GM18873 (cell line): ENCODE measurements around the gene FAM13C.
"Not testable (repeated sequence)": the region's sequence is repeated elsewhere in the genome, so short reads cannot be mapped to it uniquely, and the experiment has no call there.

ENCODE experiments used
- ATAC-seq: cut with Tn5 transposase; IDR thresholded peaks from one replicate; pipeline ENCODE4 v1.9.1; 2021; ENCODE audit warnings: mild to moderate bottlenecking, moderate library complexity, moderate number of reproducible peaks; ENCODE audit not compliant: unreplicated experiment, low FRiP score

The FAM13C gene

DNA sequence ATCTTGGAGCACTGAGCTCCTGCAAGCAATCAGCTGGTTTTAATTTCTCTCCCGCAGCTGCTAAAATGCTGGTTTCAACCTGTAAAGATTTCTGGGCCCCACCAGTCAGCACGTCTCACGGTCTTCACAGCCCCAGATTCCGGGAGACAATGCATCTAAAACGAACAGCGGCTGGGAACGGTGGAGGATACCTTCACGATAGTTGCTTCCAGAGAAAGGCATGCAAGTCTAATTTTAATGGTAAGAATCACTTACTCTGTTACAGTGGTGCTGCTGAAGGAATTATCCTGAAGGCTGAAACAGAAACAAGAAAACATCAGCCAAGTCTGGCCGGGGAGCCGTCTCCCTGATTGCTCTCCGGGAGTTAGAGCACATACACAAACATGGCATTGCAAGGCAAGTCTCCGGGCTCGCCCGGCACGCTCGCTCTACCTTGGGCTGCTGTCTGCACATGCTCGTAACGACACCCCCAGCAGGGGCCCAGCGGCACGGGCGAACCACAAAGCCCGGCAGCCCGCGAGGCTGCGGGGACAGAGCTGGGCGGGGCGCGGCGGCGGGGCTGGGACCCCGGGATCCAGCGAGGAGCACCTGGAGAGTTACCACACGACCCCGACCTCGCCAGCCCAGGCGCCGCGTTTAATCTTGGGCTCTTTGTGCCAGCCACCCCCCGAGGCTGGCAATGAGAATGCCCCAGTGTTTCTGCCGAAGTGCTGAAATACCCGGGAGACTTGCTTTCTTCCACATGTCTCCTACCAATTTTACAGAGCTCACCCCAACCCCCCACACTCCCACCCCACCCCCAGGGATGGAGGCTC is at the start of gene FAM13C:
Gene FAM13C (minus strand): TSS at position 406 of the 815 bp plus-strand sequence. CDS start 89 bp downstream, at position 317.
- no peak for ATAC-seq

DNA sequence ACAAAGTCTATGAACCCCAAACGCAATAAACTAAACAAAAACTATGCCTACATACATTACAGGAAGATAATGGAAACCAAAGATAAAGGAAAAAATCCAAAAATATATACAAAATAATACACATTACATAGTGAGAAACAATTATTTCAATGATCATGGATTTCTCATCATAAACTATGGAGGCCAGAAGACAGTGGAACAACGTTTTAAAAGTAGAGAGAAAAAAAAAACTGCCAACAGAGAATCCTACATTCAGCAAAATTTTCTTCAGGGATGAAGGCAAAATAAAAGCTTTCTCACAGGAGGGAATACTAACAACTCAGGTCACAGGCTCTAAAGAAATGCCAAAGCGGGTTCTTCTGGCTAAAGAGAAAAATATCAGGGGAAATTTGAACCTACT is 42.9 kb upstream of the FAM13C start:
- ATAC-seq, result no peak

DNA sequence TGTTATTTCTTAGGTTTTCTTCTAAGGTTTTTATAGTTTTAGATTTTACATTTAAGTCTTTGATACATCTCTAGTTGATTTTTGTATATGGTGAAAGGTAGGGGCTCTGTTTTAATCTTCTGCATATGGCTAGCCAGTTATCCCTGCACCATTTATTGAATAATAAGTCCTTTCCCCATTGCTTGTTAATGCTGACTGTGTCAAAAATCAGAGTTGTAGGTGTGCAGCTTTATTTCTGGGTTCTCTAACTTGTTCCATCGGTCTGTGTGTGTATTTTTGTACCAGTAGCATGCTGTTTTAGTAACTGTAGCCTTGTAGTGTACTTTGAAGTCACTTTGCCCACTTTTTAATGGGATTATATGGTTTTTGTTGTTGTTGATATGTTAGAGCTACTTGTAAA is 37.9 kb upstream of the FAM13C start:
- no peak for ATAC-seq

DNA sequence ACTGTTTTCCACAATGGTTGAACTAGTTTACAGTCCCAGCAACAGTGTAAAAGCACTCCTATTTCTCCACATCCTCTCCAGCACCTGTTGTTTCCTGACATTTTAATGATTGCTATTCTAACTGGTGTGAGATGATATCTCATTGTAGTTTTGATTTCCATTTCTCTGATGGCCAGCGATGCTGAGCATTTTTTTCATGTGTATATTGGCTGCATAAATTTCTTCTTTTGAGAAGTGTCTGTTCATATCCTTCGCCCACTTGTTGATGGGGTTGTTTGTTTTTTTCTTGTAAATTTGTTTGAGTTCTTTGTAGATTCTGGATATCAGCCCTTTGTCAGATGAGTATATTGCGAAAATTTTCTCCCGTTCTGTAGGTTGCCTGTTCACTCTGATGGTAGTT is 37.0 kb upstream of the FAM13C start:
- ATAC-seq, result not testable (repeated sequence)

DNA sequence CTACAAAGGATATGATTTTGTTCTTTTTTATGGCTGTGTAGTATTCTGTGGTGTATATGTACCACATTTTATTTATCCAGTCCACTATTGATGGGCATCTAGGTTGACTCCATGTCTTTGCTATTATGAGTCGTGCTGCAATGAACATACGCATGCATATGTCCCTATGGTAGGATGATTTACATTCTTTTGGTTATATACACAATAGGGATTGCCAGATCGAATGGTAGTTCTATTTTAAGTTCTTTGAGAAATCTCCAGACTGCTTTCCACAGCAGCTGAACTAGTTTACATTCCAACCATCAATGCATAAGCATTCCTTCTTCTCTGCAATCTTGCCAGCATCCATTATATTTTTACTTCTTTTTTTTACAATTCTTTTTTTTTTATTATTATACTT is 35.6 kb upstream of the FAM13C start:
- no peak for ATAC-seq

DNA sequence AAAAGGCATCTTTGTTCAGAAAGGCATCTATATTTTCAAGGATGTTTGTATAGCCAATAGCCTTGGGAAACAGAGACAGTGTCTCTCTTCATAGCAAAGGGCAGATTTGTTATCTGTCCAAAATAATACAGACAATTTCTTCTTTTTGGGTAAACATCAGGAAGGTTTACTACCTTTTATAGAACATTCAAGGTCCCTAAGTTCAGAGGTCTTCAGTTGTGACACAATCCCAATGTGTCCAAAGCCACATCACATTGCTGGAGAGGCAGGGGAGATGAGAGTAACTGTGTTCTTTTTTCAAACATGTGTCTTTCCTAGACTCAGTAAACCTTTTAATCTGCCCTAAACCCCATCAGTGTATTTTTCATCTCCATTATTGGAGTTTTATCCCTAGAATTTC is 33.6 kb upstream of the FAM13C start:
- ATAC-seq, result no peak

DNA sequence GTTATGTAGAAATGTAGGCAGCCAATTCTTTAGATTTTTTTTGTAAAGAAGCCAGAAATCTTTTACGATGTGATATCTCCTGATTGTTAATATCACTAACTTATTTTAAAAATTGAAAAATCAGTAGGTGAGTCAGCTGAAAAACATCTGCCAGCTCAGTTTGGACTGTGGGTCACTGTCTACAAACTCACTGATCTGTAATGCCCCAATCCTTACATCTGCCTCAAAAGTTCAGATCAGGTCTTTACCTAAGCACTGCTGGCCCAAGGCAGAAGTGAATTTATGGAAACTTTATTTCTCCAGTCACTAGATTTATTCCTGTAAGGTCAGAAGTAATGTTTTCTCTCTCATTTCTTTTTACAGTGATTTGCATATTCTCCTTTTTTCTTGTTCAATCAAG is 31.0 kb upstream of the FAM13C start:
- ATAC-seq, result no peak

DNA sequence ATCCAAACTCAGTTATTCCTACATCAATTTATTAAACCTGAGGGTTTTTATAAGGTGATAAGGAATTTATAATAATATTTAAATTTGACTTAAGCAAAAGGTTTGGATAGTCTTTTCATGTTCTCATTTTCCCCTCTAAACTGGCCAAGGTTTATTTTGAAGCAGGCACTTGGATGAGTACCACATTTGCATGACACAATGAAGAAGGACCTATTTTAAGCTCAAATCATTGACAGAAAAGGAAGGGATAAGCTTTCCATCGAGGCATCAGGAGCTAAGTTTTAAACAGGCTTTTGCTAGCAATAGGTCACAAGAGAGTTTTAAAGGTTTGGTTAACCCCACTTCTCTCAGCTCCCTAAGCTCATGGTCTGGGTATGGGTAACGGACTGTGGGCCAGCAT is 28.7 kb upstream of the FAM13C start:
- no peak for ATAC-seq

DNA sequence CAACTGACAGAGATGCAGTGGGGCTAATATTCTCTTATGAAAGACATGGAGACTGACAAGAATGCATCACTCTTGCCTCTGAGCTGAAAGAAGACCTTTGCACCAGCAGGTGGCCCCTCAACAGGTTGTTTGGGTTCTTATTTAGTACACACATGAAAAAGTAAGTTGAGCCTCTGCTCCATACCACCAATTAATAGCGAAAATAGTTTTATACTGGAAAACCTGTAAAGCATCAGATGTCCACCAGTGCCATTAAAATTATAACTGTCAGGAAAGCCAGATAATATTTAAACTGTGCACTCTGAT is 26.3 kb upstream of the FAM13C start:
- no peak for ATAC-seq

DNA sequence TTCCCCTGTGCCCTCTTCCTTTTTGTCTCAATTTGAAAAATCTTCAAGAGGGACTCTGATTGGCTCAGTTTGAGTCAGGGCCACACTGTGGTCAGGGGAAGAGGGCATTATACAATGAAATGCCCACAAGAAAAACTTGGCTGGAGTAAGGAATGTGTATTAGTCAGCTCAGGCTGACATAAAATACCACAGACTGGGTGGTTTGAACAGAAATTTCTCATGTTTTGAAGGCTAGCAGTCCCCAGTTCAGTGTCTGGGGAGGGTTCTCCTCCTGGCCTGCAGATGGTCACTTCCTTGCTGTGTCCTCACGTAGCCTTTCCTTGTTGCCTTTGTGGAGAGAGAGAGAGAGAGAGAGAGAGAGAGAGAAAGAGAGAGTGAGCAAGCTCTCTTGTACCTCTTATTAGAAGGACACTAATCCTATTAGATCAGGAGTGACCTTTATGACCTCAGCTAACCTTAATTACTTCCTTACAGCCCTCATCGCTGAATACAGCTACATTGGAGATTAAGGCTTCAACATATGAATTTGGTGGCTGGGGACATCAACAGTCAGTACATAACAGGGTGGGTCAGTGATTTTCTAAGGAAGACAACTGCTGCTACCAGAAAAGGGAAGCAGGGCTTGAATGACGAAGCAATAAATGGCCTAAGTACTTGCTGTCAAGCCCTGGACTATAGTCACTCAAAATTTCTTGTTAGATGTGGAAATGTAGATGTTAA is 25.8 kb upstream of the FAM13C start:
- ATAC-seq, result no peak

DNA sequence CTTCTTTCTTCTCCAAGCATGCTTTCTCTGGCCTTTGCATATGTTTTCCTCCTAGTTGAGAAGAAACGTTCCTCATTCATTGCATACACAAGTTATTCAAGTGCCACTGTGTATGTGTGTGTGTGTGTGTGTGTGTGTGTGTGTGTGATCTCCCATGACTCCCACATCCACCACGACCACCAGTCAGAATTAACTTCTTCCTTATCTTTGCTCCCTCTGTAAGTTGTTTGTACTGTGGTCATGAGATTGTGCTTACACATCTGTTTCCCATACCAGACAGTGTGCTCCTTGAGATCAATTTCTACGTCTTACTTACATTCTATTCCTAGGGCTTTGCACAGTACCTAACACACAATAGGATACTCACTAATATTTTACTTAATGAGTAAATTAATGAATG is 22.4 kb upstream of the FAM13C start:
- no peak for ATAC-seq

DNA sequence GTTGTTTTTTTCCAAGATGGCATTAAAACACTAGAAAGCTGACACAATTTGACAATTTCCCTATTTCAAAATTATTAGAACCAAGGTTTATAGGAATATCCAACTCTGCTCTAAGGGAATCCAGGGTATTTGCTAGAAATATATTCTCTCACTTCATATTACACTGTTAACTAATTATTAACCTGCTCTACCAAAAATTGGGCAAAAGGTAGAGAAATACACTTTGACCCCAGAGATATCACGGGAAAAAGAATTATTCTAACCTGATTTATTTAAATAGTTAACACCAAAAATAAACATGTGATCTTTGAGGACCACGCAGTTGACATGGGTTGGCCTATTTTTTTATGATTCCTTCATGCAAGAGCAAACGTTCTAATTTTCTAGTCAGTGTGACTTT is 21.6 kb upstream of the FAM13C start:
- ATAC-seq, result no peak

DNA sequence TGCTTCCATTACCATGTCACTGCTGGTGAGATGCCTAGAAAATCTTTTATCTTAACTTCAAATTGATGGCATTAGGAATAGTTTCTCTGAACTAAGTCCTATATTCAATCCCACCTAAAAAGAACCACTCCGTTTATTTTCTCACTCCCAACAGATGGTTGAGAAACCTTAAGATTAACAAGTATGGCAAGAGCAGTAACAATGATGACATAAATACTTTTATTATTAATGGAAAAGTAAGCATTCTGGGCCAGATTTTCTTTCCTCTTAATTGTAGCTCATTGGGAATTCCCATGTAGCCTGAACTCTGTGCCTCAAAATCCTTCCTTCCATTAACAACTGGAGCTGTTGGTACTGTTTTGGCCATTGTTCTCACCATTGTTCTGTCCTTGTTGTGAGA is 21.1 kb upstream of the FAM13C start:
- no peak for ATAC-seq

DNA sequence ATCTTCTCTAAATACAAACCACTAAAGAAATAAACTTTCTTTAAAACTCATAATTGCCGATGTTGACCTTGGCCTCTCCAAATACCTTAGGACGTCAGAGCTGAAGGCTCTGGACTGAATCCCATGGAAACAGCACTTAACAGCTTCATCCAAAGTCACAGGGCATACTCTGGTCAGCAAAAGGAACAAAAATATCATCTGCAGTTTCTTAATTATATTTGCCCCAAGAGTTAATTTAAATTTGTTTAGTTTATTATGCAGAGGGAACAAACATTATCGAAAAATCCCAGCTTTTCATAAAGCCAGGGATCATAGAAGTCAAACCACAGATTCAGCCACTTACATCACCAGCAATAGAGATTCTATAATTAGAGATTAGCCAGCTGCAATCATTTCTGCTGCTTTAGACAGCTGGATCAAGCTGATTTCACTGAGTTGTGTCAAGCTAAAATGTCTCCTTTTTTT is 20.5 kb upstream of the FAM13C start:
- no peak for ATAC-seq

DNA sequence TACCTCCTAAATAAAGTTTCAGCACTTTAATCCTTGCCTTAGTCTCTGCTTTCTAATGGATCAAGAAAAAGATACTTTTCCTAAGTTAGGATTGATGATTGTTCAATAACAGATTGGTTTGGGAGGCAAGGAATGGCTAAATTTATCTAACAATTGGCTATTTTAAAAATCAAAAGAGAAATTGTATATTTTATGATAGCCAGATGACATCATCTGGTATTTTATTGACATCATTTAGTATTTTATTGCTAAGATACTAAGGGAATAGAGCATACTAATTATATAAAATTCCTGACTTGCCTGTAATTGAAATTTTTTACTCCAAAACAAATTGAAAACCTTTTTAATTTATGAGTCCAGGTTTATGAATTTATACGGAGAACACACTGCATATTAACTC is 19.3 kb upstream of the FAM13C start:
- ATAC-seq, result no peak

DNA sequence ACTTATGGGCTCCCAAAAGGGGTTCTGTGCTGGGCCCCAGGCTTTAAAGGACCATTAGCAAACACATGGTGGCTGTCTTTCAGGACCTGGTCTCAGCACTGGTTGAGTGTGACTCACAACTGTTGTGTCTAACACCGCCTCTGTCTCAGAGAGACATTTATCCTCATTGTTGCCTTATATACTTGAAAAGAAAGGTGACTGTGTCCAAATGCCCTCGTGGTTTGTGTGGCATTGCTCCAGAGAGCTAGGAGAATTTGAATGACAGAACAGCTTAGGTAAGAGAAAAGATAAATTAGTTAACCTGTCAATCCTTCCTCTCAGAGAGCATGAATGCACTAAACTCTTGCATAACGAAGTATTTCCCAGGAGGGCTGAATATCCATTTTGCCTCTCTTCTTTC is 14.5 kb upstream of the FAM13C start:
- ATAC-seq, result no peak

DNA sequence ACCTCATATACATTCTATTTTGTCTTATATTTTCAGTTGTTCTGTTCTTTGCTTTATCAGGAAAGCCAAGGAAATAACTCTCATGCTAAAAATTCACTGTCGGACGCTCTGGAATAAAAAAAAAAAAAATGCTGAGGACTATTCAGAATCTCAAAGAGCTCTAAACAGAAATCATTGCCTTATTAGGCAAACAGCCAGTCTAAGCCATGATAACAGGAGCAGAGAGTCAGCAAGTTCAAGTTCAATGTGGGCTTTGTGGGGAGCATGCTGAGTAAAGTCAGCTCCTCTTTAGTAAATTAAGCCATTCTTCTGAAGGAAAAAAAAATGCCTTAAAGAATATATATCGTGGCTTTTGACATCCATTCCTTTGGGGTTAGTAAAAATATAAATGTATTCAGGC is 13.6 kb upstream of the FAM13C start:
- ATAC-seq, result no peak

DNA sequence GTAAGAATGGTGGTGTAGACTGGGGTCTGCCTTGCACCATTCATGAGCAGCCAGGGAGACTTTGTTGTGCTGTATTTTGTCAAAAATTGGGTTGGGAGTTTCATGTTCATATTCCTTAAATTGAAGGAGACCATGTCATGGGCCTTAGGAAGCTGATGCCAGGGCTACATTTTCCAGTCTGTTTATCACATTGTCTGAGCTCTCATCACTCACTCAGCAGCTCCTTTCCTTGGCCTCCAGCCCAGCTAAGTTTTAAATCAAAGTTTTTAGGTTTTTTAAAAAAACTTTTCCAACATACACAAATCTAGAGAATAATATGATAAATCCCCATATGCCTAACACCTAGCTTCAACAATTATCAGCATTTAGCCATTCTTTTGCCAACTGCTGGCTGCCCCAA is 12.6 kb upstream of the FAM13C start:
- no peak for ATAC-seq

DNA sequence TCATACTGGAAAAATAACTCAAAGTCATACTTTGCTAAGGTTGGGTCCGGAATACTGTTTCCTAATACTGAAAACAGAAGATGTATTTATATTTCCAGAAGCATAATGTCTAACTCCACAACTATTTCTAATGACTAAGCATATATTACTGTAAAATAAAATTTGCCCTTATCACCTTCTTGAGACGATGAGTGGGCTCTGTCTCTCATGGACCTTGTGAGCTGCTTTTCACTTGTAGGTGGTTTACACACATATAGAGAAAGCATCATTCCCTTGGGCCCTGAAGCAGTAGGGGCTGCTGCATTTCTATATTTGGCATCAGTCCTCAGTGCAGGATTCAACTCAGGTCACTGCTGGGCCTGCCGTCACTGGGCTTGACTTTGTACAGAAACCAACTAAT is 10.7 kb upstream of the FAM13C start:
- ATAC-seq, result no peak

DNA sequence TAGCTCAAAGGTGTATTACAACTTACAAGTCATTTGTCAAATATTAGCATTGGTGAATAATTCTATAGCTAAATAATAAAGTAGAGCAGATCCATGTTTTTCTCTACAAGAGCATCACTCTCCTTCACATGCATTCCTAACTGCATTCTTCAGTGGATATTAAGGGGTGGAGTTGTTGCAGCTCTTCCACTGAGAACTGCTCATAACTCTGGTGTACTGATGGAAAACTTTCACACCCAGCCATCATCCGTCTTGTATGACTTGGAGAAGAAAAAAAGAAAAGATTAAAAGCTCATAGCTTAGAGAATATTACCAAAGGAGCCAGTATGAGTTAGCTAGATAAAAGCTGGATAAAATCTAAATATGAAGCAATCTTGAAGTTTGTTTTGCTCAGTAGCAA is 10.2 kb upstream of the FAM13C start:
- ATAC-seq, result no peak

DNA sequence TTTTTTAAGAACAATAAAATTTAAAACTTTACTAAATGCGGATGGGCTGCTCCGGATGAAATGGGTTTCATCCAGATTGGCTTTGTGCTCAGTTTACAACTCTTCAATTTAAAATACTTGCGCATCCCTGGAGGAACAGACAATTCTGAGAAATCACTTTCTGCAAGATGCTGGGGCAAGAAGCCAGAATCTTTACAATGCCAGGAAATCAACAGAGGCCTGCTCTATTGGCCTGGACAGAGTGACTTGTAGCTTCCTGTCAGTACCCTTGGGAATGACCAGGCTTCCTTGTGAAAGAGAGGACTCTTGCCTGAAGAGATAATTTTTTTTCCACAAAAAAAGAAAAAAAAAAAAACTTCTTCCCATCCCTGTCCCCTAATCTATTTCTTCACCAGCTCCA is 3.9 kb upstream of the FAM13C start:
- no peak for ATAC-seq

DNA sequence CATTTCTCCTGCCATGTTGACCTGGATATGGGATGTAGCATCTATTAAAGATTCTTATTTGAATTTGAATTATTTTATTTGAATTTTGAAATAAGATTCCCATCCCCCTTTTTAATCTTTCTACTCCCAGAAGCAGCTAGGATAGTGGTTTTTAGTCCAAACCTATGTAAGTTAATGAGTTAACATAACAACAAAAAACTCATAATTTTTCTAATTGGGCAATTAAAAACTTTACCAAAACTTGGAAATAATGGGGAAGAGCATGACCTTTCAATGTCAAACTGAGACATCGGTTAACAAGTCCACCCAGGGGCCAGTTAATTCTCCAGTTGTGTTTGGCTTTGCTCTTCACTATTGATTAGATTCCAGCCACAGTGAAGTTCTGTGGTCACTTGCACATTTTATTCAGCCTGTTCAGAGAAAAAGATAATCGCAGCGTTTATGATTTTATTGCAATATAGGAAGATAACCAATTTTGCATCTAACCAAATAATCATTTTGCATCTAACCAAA is 1.2 kb upstream of the FAM13C start:
- no peak for ATAC-seq
